Epithelial cell of esophagus (primary cell): ENCODE data around the gene ASB16.
A peak's percentile ranks its signal among the peaks of the same experiment; 100 is the strongest.
"Not testable (repeated sequence)": the region's sequence is repeated elsewhere in the genome, so short reads cannot be mapped to it uniquely, and the experiment has no call there.

ENCODE experiments used
- DNase-seq: peaks from one replicate; pipeline ENCODE4 v3.0.0; 2010; ENCODE audit warnings: low read depth
- H3K4me3 ChIP-seq: 2 replicates; pipeline ENCODE4 v1.5.1; 2011; ENCODE audit warnings: mild to moderate bottlenecking, low read length, control low read depth
- CTCF ChIP-seq: IDR thresholded peaks from 2 replicates; pipeline ENCODE4 v1.5.1; 2011; ENCODE audit warnings: low read depth, mild to moderate bottlenecking, low read length, control low read depth, inconsistent platforms; ENCODE audit not compliant: insufficient read depth; ENCODE audit errors: missing control alignments

ASB16 gene

DNA sequence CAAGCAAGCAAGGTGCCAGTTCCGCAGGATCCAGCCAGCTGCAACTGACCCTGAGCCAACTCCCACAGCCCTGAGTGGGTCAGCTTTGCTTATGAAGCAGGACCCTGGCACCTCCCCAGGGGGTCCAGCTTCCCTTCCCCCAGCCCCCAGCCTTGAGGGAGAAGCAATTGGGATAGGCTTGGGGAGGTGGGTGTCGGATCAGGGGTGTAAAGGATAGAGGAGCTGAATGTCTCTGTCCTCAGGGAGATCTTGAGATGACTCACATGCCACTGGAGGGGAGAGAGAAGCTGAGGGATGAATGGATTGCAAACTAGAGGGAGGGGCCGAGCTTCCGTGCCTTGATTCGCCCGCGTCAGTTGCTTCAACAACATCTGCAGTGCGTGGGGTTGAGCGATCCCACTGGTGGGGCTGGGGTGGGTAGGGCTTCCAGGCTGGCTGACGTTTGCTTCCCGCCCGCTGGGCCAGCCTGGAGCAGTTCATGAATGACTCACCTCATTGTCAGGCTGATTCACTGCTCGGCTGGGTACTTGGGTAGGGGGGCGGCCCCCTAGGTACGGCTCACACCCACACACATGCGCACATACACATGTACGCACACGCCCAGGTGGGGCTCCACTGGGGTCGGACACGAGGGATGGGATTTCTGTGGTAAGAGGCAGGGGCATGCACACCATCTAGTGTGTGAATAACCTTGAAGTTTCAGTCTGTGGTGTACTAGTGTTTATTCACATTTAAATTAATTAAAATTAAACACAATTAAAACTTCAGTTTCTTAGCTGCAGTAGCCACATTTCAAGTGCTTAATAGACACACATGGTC is 32.4 kb upstream of the ASB16 start:
- peak; percentile 99 for DNase-seq
- no peak for TF ChIP-seq CTCF
- peak overlapping the region; percentile 23 for H3K4me3 ChIP-seq

DNA sequence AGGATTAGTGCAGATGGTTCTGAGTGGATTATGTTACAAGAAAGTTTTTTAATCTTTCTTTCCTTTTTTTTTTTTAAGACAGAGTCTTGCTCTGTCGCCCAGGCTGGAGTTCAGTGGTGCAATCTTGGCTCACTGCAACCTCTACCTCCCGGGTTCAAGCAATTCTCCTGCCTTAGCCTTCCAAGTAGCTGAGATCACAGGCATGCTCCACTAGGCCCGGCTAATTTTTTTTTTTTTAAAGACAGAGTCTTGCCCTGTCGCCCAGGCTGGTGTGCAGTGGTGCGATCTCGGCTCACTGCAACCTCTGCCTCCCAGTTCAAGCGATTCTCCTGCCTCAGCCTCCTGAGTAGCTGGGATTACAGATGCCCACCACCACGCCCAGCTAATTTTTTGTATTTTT is 26.6 kb upstream of the ASB16 start:
- not testable (repeated sequence) for H3K4me3 ChIP-seq, DNase-seq

GRCh38 chr17:44144966-44145739 is 25.4 kb upstream of the ASB16 start:
- no peak overlapping the region for H3K4me3 ChIP-seq
- no peak for DNase-seq
- TF ChIP-seq CTCF, result no peak

- H3K4me3 ChIP-seq, result no peak overlapping the region
- TF ChIP-seq CTCF, result no peak
- DNase-seq, result no peak
These were observed 23.8 kb upstream of the ASB16 start for GRCh38 chr17:44146375-44147346.

DNA sequence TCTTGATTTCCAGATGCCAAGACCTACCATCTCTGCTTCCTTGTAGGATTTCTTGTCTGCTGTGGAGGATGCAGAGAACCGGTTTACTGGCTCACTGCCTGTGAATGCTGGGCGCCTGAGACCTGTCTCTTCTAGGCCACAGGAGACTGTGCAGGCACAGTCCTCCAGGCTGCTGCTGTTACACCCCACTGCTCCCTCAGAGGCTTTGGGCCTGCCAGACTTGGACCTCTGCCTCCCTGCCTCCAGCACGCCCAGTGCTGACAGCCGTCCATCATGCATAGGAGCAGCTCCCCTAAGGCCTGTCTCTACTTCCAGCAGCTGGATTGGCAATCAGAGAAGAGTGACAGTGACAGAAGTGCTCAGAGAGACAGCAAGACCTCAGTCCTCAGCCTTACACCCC is 22.7 kb upstream of the ASB16 start:
- DNase-seq, result no peak
- H3K4me3 ChIP-seq, result no peak overlapping the region
- no peak for TF ChIP-seq CTCF

DNA sequence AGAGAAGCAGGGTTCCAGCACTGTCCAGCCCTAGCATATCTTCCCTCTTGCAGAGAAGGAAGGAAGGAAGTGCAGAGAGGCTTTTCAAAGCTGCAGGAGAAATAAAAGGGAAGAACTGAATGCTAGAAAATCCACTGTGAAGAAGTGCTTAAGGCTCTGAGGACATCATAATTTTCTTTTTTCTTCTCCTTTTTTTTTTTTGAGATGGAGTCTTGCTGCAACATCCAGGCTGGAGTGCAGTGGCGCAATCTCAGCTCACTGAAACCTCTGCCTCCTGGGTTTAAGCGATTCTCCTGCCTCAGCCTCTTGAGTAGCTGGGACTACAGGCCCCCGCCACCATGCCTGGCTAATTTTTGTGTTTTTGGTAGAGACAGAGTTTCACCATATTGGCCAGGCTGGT is 21.4 kb upstream of the ASB16 start:
- not testable (repeated sequence) for DNase-seq, H3K4me3 ChIP-seq

GRCh38 chr17:44149750-44150329 is 20.7 kb upstream of the ASB16 start:
- no peak for TF ChIP-seq CTCF
- no peak for DNase-seq

More at GRCh38 chr17:44149750-44150329, 20.7 kb upstream of the ASB16 start:
- no peak overlapping the region for H3K4me3 ChIP-seq
